DMS153 (cell line): ENCODE results near the gene KRTAP13-2.

ENCODE experiments used
- DNase-seq: peaks from one replicate; lab custom pipeline; 2025; lab: John Stamatoyannopoulos, UW

The KRTAP13-2 gene, protein sequence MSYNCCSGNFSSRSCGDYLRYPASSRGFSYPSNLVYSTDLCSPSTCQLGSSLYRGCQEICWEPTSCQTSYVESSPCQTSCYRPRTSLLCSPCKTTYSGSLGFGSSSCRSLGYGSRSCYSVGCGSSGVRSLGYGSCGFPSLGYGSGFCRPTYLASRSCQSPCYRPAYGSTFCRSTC

DNA sequence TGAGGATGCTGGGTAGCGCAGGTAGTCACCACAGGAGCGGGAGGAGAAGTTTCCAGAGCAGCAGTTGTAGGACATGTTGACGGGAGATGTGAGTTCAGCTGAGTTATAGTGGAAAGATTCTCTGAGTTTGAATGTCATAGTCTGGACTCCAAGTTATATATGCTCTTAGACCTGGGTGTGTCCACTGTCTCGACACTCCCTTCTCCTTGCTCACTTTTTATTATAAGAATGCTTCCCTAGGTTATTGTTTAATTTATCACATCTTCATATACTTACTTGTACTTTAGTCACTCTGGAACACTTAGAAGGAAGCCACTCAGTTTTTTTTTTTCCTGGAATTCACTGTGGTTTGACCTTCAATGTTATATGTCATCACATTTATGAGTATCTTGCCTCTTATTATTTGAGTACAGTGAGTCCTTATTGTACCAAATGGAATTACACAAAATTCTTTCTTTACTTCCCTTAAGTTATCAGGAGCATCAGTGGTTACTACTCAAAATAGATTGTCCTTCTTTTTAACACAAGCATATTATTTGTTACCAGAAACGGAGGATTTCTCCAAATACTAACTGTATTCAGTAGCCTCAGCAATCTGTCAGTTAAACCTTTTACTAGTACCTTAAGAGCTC is at the start of gene KRTAP13-2:
TSS of gene KRTAP13-2 (minus strand) at position 133 of the 632 bp plus-strand sequence. CDS start at position 75, 58 bp downstream.
- no peak for DNase-seq

- DNase-seq: no peak
Observed at GRCh38 chr21:30415993-30416392, 43.9 kb upstream of the KRTAP13-2 start.

DNA sequence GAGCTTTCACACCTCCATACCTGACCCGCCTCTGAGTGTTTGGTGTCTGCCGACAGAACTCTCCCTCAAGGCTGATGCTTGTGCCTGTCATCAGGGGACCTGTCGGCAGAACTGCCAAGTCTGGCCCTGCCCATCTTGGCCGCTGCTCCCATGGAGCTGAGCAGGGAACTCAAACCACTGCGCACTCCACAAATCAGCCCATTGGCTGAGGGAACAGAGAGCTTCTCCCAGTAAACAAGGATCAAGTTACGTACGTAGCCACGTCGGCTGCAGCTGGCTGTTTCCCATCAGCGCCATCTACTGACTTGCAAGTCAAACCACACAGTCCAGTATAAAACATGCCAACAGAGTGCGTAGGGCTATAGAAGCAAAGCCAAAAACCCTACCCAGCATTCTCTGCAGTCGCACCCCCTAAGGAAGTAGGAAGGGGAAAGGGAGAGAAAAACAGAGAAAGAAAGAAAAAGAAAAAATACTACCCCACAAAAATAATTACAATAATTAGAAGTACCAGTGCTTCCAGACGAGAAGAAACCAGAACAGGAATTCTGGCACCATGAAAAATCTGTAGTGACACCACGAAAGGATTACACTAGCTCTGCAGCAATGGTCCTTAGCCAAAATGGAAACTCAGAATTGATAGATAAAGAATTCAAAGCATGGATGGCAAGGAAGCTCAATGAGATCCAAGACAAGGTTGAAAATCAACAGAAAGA is 36.9 kb upstream of the KRTAP13-2 start:
- DNase-seq: peak; percentile 85

- no peak for DNase-seq
Observed at GRCh38 chr21:30395731-30396130, 23.7 kb upstream of the KRTAP13-2 start, which contains the start of gene KRTAP13-1. TSS of gene KRTAP13-1 (plus strand) at chr21:30396031. CDS start at chr21:30396087, 56 bp downstream.

GRCh38 chr21:30391492-30392025 is 19.5 kb upstream of the KRTAP13-2 start:
- no peak for DNase-seq

- no peak for DNase-seq
Observed at GRCh38 chr21:30382201-30382600, 10.1 kb upstream of the KRTAP13-2 start.

- DNase-seq: no peak
Observed at GRCh38 chr21:30355906-30356305, 16.2 kb downstream of the KRTAP13-2 start.

DNA sequence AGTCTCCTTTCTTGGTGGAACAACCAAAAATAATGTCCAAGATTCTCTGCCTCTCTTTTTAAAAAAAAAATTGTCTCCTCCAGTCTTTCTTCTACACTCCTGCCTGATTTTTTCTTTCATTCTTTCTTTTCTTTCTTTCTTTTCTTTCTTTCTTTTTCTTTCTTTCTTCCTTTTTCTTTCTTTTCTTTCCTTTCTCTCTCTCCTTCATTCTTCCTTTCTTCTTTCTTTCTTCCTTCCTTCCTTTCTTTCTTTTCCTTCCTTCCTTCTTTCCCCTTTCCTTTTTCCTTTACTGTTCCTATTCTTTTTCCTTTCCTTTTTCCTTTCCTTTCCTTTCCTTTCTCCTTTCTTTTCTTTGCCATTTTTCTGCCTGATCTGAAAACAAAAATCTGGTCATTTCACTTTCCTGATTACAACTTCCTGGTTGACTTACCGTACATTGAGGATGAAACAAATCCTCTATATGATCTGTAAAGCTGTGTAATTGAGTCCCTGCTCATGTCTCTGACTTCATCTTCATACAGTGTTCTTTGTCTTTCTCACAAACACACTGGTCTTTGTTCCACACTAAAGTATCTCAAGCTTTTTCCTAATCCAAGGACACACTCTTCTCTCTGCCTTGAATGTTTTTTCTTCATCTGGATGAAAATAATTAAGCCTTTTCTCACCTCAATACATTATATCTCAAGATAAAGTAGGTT is 17.6 kb downstream of the KRTAP13-2 start:
- DNase-seq: no peak

GRCh38 chr21:30351534-30351933 is 20.5 kb downstream of the KRTAP13-2 start:
- DNase-seq: no peak

- DNase-seq: no peak
Observed at GRCh38 chr21:30349572-30349971, 22.5 kb downstream of the KRTAP13-2 start.

DNA sequence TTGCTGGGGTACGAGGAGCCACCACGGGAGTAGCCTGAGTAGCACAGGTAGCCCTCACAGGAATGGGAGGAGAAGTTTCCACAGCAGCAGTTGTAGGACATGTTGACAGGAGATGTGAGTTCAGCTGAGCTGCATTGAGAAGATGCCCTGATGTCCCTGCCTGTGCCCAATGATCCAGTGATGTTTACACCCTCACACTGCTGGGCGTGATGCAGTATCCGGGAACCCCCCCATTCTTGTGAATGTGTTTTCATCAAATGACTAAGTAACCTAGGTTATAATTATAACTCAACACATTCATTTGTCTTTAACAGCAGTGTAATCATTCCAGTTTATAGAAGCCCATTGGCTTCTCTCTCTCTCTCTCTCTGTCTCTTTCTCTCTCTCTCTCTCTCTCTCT is 23.6 kb downstream of the KRTAP13-2 start, which contains the start of gene KRTAP23-1:
TSS of gene KRTAP23-1 (minus strand) at position 101 of the 400 bp plus-strand sequence. CDS start at position 101, 0 bp downstream.
- DNase-seq: no peak

GRCh38 chr21:30345014-30345413 is 27.1 kb downstream of the KRTAP13-2 start:
- no peak for DNase-seq

DNA sequence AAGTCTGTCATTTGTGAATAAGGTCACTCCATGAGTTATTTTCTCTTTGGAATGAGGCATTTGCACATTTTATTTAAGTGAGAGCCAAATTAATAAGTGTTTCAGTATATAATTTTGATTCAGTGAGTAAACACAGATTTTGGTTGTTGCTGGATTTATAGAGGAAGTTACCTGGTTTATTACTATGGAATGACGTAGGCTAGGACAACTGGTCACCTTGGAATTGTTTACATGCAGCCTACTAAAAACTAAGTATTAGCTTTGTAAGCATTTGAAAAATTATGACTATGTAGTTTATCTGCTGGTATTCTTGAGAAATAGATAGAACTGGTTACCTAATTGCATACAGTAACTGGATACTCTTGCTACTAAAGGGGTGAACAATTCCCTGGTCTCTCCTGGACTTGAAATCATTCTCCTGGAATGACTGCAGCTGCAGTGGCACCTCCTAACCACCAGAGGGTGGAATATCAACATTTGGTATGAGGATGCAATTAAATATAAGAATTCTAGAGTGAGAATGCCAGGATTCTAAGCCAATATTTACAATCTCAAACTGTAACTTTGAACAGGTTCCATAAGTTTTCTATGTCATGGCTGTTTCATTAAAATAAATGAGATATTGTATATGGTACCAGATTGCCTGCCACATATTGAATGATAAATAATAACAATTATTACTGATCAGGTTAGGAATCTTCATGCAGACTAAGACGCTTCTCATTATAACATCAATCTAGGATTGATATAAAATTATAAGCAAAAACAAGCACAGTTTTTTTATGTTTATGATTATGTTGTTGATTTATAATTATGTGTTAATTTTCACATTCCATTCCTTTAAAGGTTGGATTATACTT is 31.1 kb downstream of the KRTAP13-2 start:
- peak; percentile 13 for DNase-seq

DNA sequence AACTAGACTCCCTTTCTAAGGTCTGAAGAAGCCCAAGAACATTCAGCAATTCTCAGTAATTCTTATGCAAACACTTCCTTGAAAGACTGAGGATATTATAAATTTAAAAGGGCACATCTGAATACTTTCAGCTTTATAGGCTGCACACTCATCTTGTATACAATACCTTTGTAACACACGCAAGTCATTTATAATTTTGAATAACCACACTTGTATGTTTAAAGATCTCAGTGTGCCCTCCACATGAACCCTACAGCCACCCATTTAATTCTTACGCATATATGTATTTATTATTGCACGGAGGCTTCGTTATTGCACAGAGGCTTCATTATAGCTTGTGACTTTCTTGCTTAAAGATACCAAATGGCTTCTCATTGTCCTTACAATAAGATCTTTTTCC is 33.4 kb downstream of the KRTAP13-2 start:
- no peak for DNase-seq

DNA sequence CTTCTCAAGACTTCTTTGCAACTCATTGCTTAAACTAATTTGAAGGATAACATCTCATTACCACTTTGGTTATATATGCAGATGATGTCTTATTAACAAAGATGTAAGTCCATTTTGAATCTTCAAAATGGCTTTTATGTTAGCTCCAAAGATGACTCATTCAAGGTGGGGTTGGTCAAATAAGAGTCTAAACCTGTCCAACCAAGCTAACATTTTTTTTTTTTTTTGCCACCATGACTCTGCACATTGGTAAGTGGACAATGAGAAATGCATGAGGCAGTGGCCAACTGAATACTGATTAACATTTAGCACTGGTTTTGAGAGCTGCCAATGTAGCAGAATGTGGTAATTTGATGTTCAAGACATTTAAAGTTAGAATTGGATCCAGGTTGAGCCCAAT is 34.3 kb downstream of the KRTAP13-2 start:
- DNase-seq: no peak

DNA sequence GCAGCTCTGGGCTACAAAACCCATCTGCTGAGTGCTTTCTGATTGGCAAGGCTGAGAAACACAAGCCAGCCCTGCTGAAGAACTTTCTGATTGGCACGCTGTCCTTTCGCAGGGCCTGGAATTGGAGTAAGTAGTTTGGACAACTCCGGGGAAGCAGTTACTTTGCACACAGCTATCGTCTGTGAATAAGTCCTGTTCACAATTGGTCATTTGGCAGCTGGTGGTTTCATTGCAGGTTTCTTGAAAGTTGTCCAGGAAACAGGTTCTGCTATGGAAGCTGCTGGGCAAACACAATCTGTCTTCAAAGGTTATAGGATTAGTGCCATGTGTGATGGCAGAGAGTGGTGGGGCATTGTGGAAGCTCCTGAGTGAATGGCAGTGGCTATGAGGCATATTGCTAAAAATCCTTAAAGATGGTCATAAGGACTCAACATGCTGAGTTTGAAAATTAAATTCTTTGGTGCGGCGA is 34.8 kb downstream of the KRTAP13-2 start, which contains the start of gene KRTAP27-1:
TSS of gene KRTAP27-1 (minus strand) at position 419 of the 469 bp plus-strand sequence. CDS start at position 393, 26 bp downstream.
- no peak for DNase-seq

GRCh38 chr21:30336596-30336995 is 35.5 kb downstream of the KRTAP13-2 start:
- no peak for DNase-seq

- no peak for DNase-seq
Observed at GRCh38 chr21:30333736-30334135, 38.3 kb downstream of the KRTAP13-2 start.

DNA sequence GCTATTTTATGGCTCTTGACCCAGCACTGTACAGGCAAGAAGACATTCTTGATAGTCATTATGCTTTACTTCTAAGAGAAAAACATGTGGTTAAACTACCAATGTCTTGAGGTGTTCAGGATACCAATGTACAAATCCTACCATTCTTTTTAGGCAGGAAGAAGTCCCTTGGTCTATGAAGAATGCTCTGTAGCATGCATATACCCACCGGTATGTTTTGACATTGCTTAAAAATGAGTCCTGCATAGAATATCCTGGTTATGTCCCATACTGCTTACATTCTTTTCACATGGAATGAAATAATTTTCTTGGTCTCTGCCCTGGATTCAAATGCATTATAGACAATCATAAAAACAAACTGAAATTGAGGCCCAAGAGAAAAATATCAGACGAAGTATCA is 39.4 kb downstream of the KRTAP13-2 start:
- DNase-seq: no peak

GRCh38 chr21:30329203-30329875 is 42.7 kb downstream of the KRTAP13-2 start:
- no peak for DNase-seq
